HG03342 (cell line): ENCODE results near the gene ATAD3B.
"Not testable (repeated sequence)": the region's sequence is repeated elsewhere in the genome, so short reads cannot be mapped to it uniquely, and the experiment has no call there.

Source experiments
- ATAC-seq: cut with Tn5 transposase; IDR thresholded peaks from one replicate; pipeline ENCODE4 v1.9.1; 2021; ENCODE audit warnings: mild to moderate bottlenecking, moderate library complexity; ENCODE audit not compliant: unreplicated experiment

Gene ATAD3B

DNA sequence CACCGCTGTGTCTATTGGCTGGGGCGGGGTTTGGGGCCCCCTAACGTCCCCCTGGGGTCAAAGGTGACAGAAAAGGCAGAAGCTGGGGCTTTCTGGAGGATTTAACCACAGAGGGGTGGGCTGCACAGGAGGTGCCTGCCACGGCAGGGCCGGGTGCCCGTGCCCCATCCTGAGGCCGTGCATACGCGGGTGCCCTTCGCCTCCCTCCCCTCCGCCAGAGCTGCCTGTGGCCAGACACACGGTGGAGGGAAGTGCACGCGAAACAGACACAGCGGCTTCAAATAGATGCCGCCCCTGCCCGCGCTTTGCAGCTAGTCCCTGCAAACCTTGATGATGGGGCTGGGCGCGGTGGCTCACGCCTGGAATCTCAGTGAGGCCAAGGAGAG is 37.9 kb downstream of the ATAD3B start:
- not testable (repeated sequence) for ATAC-seq

DNA sequence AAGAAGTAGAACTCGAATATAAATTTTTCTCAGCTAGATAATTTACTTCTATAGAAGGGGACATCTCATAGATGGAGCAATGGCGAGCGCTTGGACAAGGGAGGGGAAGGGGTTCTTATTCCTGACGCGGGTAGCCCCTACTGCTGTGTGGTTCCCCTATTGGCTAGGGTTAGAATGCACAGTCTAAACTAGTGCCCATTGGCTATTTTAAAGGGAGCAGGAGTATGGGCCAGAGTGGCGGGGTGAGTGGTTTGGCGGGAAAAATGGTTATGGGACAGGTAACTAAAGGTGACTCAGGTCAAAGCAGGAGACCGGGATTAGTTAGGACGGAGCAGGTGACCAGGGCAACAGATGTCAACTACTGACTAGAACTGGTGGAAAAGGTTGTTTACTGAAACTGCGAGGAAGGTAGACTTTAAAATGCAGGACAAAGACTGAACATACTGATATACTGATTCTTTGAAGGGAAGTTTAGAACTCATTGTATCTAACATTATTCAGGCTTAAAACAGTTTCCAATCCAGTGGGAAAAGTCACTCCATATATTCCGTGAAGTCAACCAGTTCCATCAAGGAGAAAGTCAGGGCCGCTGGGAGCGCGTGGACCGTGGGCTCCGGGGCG is 39.5 kb downstream of the ATAD3B start:
- no peak for ATAC-seq

DNA sequence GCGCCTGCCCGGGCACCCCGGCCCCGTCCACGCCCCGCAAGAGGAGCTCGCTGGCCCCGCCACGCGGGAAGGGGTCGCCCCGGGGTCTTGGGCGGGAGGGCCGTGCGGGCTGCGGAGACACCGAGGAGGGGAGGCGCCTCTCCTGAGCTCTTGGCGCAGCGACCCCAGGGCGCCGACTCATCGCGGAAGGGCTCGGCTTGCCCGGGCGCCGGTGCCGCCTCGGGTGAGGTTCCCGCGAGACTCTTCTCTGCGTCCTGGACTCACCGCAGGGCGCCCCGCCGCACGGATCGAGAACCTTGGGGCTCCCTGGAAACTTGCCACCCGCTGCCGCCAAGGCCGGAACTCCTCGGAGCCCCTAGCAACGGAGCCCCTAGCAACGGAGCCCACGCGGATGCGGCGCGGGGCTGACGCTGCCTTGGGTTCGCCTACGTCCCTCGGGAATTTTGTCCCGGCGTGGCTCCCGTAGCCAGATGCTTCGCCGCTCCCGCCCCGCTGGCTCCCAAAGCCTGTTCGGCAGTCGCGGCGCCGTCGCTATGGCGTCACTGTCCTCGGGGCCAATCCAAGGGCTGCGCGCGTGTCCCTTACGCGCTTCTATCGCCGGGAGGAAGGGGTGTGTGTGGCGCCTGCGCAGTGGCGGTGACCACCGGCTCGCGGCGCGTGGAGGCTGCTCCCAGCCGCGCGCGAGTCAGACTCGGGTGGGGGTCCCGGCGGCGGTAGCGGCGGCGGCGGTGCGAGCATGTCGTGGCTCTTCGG is 40.1 kb downstream of the ATAD3B start, which contains the start of gene ATAD3A:
TSS of gene ATAD3A (plus strand) at position 630 of the 753 bp plus-strand sequence. CDS start at position 737, 107 bp downstream.
- peak; percentile 89 for ATAC-seq

DNA sequence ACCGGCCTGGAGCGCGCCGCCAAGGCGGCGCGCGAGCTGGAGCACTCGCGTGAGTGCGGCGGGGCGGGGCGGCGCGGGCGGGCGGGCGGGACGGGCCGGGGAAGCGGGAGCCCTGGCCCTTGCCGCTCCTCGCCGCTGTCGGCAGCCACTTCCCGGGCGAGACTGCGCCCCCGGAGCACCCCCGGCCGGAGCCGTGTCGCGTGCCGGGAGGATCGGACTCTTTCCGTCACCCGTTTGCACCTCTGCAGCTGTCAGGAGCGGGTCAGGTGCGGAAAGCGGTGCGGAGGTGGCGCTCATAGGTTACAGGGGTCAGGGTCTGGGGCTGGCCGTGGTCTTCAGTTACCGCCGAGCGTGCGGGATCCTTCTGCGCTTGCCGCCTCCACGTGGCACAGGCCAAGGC is 40.9 kb downstream of the ATAD3B start:
- peak; percentile 1 for ATAC-seq

DNA sequence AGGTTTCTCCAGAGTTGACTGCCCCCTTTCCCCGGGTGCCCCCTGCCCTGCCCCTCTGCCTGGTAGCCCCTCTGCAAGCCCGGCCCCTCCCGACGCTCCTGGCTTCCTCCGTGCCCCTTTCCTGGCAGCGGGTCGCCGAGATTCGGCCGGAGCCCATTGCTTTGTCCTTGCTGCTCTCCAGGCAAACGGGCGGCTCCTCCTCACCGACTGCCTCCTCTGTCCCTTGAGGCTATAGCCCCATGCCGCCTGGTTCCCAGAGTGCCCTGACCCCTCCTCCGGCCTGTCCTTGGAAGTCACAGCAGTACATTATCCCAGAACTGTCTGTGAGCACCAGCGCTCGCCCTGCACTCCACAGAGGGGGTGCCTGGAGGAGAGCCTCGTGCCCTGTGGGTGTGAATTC is 42.1 kb downstream of the ATAD3B start:
- not testable (repeated sequence) for ATAC-seq

DNA sequence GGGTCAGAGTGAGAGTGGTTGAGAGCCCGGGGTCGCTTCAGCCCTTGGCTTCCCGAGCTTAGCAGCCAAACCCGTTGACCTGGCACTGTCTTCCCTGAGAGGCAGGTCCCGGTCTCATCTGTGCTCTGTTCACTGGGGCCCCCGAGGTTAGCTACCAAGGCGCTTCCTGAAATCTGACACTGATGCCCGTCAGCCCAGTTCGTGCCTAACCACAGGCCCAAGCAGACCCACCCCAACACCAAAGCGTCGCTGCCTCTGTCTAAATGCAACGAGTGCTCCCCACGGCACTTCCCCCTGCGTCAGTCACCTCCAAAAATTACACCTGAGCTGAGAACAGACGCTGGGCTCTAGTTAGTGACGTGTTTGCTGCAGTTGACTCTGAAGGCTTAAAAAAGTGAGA is 42.8 kb downstream of the ATAD3B start:
- not testable (repeated sequence) for ATAC-seq

DNA sequence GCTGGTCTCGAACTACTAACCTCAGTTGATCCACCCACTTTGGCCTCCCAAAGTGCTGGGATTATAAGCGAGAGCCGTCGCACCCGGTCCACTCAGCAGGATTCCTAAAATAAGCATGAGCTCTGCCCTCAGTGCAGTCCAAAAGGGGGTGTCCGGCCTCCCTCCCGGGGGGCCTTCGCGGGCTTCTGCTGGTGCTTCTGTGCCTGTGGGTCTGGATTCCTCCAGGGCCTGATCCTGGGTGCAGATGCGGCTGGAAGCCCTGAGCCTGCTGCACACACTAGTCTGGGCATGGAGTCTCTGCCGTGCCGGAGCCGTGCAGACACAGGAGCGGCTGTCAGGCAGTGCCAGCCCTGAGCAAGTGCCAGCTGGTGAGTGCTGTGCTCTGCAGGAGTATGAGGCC is 45.4 kb downstream of the ATAD3B start:
- ATAC-seq: not testable (repeated sequence)

DNA sequence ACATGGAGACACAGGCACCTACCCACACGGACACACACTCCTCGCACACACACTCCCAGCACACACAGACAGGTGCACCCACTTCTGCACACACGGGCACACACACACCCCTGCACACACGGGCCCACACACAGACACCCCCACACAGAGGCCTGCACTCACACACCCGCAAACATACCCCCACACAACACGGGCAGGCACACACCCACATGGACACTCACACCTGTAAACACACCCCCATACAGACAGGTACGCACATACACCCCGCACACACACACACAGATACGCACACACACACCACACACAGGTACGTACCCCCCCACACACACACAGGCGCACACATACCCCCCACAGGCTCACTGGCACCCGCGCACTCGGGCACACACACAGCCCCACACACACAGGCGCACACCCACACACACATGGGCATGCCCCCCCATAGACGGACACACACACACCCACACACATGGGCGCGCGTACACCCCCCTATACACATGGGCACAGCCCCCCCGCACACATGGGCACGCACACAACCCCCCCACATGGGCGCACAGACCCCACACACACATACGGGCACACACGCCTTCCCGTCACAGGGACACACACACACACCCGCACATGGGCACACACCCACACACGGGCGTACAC is 46.5 kb downstream of the ATAD3B start:
- no peak for ATAC-seq

DNA sequence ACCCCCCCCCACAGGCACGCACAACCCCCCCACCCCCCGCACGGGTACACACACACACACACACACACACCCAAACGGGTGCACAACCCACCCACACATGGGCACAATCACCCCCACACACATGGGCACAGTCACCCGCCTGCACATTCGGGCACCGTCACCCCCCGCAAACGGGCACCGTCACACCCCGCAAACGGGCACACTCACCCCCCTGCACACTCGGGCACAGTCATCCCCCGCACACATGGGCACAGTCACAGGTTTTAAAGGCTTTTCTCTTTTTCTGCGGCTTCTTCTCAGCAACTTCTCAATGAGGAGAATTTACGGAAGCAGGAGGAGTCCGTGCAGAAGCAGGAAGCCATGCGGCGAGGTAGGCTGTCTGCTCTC is 47.0 kb downstream of the ATAD3B start:
- not testable (repeated sequence) for ATAC-seq

DNA sequence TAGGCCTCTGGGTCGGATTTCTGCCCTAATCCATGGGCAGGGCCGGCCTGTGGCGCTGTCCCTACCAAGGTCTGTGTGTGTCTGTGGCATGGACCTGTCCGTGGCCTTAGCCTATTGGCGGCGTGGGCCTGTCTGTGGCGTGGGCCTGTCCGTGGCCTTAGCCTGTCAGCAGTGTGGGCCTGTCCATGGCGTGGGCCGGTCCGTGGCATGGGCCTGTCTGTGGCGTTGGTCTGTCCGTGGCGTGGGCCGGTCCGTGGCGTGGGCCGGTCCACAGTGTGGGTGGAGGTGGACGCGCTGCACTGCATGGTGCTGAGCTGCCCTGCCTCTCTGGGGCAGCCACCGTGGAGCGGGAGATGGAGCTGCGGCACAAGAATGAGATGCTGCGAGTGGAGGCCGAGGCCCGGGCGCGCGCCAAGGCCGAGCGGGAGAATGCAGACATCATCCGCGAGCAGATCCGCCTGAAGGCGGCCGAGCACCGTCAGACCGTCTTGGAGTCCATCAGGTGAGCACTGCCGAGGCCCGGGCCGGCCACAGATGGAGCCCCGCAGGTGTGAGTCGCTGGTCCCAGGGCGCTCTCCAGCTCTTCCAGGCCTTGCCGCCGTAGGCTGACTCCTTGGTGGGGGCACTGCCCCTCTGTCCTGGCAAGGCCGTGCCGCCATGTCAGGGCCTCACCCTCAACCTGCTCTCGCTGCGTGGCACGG is 48.4 kb downstream of the ATAD3B start:
- ATAC-seq: not testable (repeated sequence)

DNA sequence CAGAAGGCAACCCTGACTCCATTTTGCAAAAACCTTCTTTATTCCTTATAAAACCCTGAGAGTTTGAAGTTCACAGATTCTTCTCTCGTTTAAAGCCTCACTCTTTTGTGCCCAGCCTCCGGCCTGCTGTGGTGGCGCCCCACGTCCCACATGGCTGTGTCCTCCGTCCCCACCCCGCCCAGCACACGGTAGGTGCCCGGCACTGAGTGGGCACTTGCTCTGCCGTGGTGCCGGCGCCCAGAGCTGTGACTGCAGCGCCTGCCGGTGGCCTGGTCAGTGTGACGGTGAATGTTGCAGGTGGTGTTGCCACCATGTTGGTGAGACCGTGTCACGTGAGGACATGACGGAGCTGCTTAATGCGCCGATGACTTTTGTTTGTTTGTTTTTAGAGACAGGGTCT is 49.8 kb downstream of the ATAD3B start:
- ATAC-seq: no peak

DNA sequence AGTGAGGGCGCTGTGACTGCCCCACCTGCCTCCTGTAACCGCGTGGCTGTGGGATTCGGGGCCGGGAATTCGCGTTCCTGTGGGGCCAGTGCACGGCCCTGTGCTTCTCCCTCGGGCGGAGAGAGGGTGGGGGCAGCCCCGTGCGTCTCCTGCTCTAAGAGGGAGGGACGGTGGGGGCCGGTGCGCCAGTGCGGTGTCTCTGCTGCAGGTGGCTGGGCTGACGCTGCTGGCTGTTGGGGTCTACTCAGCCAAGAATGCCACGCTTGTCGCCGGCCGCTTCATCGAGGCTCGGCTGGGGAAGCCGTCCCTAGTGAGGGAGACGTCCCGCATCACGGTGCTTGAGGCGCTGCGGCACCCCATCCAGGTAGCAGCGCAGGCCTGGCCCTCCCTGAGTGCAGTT is 51.0 kb downstream of the ATAD3B start:
- ATAC-seq: not testable (repeated sequence)

DNA sequence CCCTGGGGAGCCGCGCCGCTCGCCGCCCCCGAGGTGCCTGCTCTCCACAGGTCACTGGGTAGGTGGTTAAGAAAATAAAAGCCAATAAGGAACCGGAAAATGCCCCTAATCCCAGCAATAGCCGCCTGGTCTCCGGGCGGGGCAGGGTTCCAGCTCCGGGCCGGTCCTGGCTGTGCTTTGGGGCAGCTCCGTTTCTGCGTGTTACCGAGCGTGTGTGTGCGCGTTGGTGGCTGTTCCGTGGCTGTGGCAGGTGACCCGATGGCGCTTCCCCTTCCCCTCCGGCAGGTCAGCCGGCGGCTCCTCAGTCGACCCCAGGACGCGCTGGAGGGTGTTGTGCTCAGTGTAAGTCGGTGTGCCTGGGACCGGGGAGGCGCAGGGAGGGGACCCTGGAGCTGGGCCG is 51.7 kb downstream of the ATAD3B start:
- not testable (repeated sequence) for ATAC-seq

DNA sequence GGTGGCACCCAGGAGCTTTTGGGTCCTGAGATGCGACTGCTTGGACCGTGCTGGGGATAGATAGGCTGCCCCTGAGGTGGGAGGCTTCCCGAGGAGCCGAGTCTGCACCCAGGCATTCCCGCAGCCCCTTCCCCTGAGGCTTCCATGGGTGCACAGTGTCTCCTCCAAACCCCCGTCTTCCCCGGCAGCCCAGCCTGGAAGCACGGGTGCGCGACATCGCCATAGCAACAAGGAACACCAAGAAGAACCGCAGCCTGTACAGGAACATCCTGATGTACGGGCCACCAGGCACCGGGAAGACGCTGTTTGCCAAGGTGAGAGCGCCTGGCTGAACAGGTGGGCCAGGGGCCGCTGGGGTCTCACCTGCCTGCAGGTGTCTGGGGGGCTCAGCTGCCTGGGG is 52.1 kb downstream of the ATAD3B start:
- ATAC-seq: not testable (repeated sequence)

DNA sequence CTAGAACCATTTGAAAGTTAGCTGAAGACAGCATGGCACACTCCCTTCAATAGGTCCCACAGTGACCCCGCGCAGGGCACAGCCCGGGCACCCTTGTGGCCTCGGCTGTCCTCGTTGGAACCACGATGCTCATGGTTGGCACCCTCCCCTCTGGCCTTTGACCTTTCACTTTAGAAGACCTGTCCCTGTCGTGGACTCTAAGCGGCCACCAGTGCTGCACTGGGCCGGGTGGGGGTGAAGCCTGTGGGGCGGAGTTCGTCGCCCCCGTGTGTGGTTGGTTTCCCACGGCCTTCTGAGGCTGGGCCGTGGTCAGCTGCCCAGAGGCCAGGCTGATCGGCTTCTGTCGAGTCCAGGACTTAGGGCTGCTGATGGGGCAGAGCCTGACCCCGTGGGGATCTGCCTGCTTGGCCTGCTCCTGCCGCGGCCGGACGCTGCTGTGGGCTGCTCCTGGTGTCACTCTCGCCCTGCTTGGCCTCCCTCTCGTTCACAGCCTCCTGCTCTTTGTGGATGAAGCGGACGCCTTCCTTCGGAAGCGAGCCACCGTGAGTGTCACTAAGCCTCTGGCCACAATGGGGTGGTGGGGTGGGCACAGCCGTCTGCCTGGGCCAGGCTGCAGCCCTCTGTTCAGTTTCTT is 53.3 kb downstream of the ATAD3B start:
- ATAC-seq: not testable (repeated sequence)

DNA sequence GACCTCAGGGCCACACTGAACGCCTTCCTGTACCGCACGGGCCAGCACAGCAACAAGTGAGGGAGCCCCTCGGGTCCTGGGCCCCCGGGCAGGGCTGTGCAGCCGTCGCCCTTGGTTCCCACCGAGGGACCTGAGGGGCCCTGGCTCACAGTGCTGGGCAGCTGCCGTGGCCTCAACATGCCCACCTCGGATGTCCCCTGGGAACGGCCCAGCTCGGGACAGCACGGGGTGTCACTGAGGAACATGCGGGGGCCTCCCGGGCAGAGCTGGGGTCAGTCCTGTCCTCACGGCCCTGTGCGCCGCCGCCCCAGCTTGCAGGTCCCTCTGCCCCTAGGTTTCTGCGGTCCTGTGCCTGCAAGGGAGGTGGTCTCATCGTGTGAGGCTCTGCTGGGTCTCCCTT is 54.9 kb downstream of the ATAD3B start:
- ATAC-seq: not testable (repeated sequence)

DNA sequence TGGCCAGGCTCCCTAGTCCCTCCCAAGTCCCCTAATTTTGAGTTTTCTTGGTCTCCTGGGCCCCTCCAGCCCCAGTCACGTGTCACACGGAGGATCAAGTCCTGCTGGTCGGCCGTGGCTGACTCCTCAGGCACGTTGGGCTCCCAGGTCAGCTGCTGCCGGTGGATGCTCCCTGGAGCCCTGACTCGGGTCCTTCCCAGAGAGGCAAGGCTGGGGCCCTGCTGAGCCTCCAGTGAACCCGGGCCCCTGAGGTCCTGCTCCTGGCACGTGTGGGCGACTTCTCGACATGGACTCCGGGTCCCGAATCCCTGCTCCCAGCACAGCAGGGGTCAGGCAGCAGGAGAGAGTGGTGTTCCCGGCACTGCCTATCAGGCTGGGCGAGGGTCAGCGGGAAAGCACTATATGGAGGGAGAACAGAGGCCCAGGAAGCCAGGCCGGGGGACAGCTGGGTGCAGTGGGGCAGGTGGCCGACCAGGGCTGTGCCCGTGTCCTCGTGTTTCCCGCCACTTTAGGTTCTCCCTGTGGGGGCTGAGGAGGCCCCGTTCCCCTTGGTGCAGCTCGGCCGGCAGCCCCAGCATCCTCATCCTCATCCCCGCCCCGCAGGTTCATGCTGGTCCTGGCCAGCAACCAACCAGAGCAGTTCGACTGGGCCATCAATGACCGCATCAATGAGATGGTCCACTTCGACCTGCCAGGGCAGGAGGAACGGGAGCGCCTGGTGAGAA is 55.7 kb downstream of the ATAD3B start:
- ATAC-seq: no peak

DNA sequence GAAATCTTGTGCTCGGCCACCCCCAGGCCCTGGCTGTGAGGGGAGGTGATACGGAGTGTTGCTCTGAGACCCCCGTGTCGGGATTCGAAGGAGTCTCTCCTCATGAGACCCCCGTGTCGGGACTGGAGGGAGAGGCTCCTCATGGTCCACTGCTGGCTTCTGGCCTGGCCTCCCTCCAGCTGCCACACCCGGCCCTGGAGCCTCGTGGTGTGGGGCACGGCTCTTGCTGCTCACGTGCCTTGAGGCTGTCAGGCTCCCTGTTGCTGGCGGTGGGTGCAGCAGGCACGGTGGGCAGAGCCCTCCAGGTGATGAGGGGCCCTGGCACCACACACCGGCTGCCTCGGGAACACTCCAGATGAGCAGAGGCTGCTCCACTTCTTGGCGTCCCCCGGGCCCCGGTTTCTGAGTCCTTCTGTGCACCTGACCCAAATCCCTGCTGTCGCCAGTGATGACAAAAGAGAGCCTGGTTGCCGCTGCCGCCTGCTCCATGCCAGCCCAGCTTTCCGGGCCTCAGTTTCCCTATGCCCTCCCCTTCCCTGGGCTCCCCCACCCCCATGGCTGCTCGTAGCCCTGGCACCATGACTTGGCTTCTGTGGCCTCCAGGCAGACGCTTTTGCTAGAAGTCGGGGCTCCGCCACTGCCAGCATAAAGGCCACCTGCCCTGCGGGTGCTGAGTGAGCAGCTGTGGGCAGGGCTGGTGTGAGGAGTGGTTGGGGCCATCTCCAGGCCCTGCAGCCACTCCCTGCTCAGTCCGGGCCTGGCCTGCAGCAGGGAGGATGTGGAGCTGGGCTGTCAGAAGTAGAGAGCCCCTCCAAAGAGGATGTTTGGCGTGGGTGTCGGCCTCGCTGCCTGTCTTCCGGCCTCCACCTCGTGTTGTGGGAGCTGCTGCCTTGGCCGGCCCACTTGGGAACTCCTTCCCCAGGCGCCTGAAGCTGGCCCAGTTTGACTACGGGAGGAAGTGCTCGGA is 57.0 kb downstream of the ATAD3B start:
- ATAC-seq: no peak

DNA sequence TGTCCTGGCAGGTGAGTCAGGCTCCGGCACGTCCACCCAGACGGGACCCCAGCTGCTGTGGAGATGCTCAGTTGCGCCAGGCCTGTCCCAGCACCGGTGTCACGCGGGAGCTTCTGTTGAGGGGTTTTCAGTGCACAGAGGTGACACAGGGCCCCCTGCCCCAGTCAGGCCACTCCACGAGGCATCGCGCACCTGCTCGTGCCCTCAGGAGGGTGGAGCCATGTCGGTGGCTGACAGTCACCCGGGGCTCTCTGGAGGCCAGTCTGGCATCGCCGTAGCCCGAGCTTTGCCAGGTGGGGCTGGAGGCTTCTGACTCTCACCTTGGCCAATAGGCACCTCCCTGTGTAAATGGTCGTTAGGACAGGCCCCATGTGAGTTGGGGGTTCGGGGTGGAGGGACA is 57.8 kb downstream of the ATAD3B start:
- ATAC-seq: no peak
